Lower lobe of right lung (tissue), 2 donors: ENCODE results near the gene TM7SF2. TPM values are rescaled to one million over a fixed set of nuclear protein-coding genes. Genes with fewer than 3 reads are reported as not detected.

ENCODE experiments used
- ATAC-seq, 2 donors: fragments of 200-7000 bp; cut with Tn5 transposase; one replicate each; pipeline ENCODE4 v1.9.1; 2020 to 2022; ENCODE audit warnings: mild to moderate bottlenecking in 2 of 2, moderate library complexity in 2 of 2
- DNase-seq: peaks from one replicate; pipeline ENCODE4 v3.0.0-alpha.2; 2020
- H3K27ac ChIP-seq: fragments of 200-600 bp; one replicate; pipeline ENCODE4 v1.8.0; 2022
- H3K27me3 ChIP-seq: fragments of 200-600 bp; one replicate; pipeline ENCODE4 v1.8.0; 2022; ENCODE audit warnings: low read depth
- H3K36me3 ChIP-seq: fragments of 200-600 bp; one replicate; pipeline ENCODE4 v1.8.0; 2022; ENCODE audit warnings: mild to moderate bottlenecking
- H3K4me1 ChIP-seq: fragments of 200-600 bp; one replicate; pipeline ENCODE4 v1.8.0; 2022
- H3K4me3 ChIP-seq: fragments of 200-600 bp; one replicate; pipeline ENCODE4 v1.8.0; 2022; ENCODE audit warnings: mild to moderate bottlenecking
- H3K9me3 ChIP-seq: fragments of 200-600 bp; one replicate; pipeline ENCODE4 v1.8.0; 2022
- intact Hi-C: fragments of 100-400 bp; cut with DNase I; formaldehyde crosslinking; loops from one replicate; pipeline ENCODE4 v1.11.0; 2022
- microRNA-seq: library from miRNA; unstranded; fragments of <30 nt; microRNA quantifications from one replicate; pipeline ENCODE4 v1.2.0, GENCODE V29; 2020; ENCODE audit warnings: borderline number of aligned reads
- total RNA-seq: library from RNA; stranded (reverse); fragmentation: NEBNext Ultra II Directional; extraction: Animal tissue kit (Norgen Biotek cat#: 25700); gene quantifications from one replicate; pipeline ENCODE4 v1.2.1, GENCODE V29; 2021
- TF ChIP-seq, protein P1 (sequence below): fragments of 200-600 bp; IDR thresholded peaks from one replicate; pipeline ENCODE4 v1.8.0; 2022; ENCODE audit warnings: antibody characterized with exemption, mild to moderate bottlenecking
- donor health status: DM: no; HTN: yes; CAD: no; lungs with severe emphysema.

TM7SF2 gene
- total RNA-seq, 1 donor from 2014 or later: 38.8 TPM

DNA sequence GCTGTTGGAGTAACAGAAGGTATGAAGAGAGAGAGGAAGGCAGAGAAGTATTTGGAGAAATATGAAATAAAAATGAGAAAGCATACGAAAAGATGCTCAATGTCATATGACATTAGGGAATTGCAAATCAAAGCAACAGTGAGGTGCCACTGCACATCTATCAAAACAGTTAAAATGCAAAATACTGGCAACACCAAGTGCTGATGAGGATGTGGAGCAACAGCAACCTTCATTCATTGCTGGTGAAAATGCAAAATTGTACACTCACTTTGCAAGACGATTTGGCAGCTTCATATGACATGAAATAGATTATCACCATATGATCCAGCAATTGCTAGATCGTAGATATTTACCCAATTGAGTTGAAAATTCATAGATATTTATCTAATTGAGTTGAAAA is 49.0 kb downstream of the TM7SF2 start:
- Histone ChIP-seq H3K4me1 (no peaks in the 10 kb centered on the region), H3K9me3 (no peaks in the 10 kb centered on the region), H3K27ac (no peak overlapping the region), H3K4me3 (no peak overlapping the region), H3K27me3 (no peaks in the 10 kb centered on the region), H3K36me3 (no peaks in the 10 kb centered on the region)
- intact Hi-C loops: no loop called here
- DNase-seq (no peak), ATAC-seq (no peak)
- TF ChIP-seq, protein P1, sequence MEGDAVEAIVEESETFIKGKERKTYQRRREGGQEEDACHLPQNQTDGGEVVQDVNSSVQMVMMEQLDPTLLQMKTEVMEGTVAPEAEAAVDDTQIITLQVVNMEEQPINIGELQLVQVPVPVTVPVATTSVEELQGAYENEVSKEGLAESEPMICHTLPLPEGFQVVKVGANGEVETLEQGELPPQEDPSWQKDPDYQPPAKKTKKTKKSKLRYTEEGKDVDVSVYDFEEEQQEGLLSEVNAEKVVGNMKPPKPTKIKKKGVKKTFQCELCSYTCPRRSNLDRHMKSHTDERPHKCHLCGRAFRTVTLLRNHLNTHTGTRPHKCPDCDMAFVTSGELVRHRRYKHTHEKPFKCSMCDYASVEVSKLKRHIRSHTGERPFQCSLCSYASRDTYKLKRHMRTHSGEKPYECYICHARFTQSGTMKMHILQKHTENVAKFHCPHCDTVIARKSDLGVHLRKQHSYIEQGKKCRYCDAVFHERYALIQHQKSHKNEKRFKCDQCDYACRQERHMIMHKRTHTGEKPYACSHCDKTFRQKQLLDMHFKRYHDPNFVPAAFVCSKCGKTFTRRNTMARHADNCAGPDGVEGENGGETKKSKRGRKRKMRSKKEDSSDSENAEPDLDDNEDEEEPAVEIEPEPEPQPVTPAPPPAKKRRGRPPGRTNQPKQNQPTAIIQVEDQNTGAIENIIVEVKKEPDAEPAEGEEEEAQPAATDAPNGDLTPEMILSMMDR: no peak

DNA sequence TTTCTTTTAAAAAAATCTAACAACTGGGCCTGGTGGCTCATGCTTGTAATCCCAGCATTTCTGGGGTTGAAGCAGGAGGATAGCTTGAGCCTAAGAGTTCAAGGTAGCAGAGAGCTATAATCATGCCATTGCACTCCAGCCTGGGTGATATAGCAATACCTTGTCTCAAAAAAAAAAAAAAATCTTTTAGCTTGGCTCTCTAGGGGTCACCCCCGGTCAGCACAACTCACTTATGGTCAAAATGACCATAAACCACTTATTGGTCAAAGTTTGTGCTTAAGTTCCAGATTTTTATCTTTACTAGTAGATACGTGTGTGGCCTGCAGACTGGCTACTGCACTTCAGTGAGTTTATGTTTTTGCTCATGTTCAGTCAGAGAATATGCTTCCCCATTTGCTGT is 52.0 kb downstream of the TM7SF2 start:
- ATAC-seq (no peak), DNase-seq (no peak)
- no peak overlapping the region for H3K4me3 ChIP-seq
- H3K27me3 ChIP-seq: no peaks in the 10 kb centered on the region
- intact Hi-C loops: no loop called here
- H3K4me1 ChIP-seq: no peaks in the 10 kb centered on the region
- TF ChIP-seq, protein P1: no peak
- no peaks in the 10 kb centered on the region for H3K9me3 ChIP-seq
- no peaks in the 10 kb centered on the region for H3K36me3 ChIP-seq
- no peak overlapping the region for H3K27ac ChIP-seq

Small RNA genes lying within 50 kb of the gene (microRNA-seq; reads per million reads assigned to microRNA genes)
- not detected for gene MIR6751

Other genes starting within 250 kb of the TM7SF2 start
- 73.4 TPM for gene EHD1, start 233.3 kb upstream of the TM7SF2 start, total RNA-seq
- 21.7 TPM for gene ATG2A, start 194.7 kb upstream of the TM7SF2 start, total RNA-seq
- gene PPP2R5B, start 187.2 kb upstream of the TM7SF2 start, total RNA-seq: 23.9 TPM
- gene GPHA2, start 176.0 kb upstream of the TM7SF2 start, total RNA-seq: not detected
- not detected for gene MAJIN, start 139.8 kb upstream of the TM7SF2 start, total RNA-seq
- gene BATF2, start 114.9 kb upstream of the TM7SF2 start, total RNA-seq: 8.6 TPM
- gene ARL2, start 97.7 kb upstream of the TM7SF2 start, total RNA-seq: 74.1 TPM
- 25.4 TPM for gene SNX15, start 84.4 kb upstream of the TM7SF2 start, total RNA-seq
- gene SAC3D1, start 70.7 kb upstream of the TM7SF2 start, total RNA-seq: 12.6 TPM
- gene NAALADL1, start 53.3 kb upstream of the TM7SF2 start, total RNA-seq: 12.2 TPM
- gene CDCA5, start 27.8 kb upstream of the TM7SF2 start, total RNA-seq: 2.8 TPM
- 29.0 TPM for gene ZFPL1, start 27.6 kb upstream of the TM7SF2 start, total RNA-seq
- 94.9 TPM for gene VPS51, start 15.7 kb upstream of the TM7SF2 start, total RNA-seq
- 9.5 TPM for gene ZNHIT2, start 5.8 kb downstream of the TM7SF2 start, total RNA-seq
- gene FAU, start 10.3 kb downstream of the TM7SF2 start, total RNA-seq: 766 TPM
- gene MRPL49, start 10.4 kb downstream of the TM7SF2 start, total RNA-seq: 40.8 TPM
- 68.1 TPM for gene SYVN1, start 22.6 kb downstream of the TM7SF2 start, total RNA-seq
- gene SPDYC, start 58.4 kb downstream of the TM7SF2 start, total RNA-seq: not detected
- gene CAPN1, start 70.1 kb downstream of the TM7SF2 start, total RNA-seq: 176 TPM
- 8.7 TPM for gene POLA2, start 150.1 kb downstream of the TM7SF2 start, total RNA-seq
- 17.0 TPM for gene CDC42EP2, start 203.0 kb downstream of the TM7SF2 start, total RNA-seq
- 45.8 TPM for gene DPF2, start 222.0 kb downstream of the TM7SF2 start, total RNA-seq
- gene TIGD3, start 242.9 kb downstream of the TM7SF2 start, total RNA-seq: 0.18 TPM